Common myeloid progenitor, CD34-positive (primary cell): ENCODE measurements around the gene RPP25.
"Not testable (repeated sequence)": the region's sequence is repeated elsewhere in the genome, so short reads cannot be mapped to it uniquely, and the experiment has no call there.

ENCODE experiments used
- CTCF ChIA-PET: fragments of 350-600 bp; sonication (Branson Sonifier 250); formaldehyde crosslinking; loops from one replicate; lab custom pipeline; 2021; ENCODE audit warnings: antibody characterized with exemption; lab: Charles Lee
- POLR2A ChIA-PET: fragments of 350-600 bp; sonication (Branson Sonifier 250); formaldehyde crosslinking; loops from one replicate; lab custom pipeline; 2021; ENCODE audit warnings: antibody characterized with exemption; lab: Charles Lee
- DNase-seq, 3 donors: peaks; one replicate each; pipeline versions ENCODE4 v3.0.0 to v3.0.0-alpha.2; 2013
- H3K27ac ChIP-seq, 2 experiments: 1 replicate in 1 of 2; 2 replicates in 1 of 2; pipeline ENCODE4 v1.7.0; 2013; ENCODE audit warnings: inconsistent platforms in 2 of 2, low read length in 2 of 2, mild to moderate bottlenecking in 2 of 2, low read depth in 1 of 2, moderate library complexity in 1 of 2; ENCODE audit not compliant: severe bottlenecking in 2 of 2, insufficient read depth in 1 of 2, poor library complexity in 1 of 2
- H3K27me3 ChIP-seq, 5 experiments: replicated peaks in 2 of 5; 1 replicate in 3 of 5; 2 replicates in 2 of 5; pipeline versions ENCODE4 v1.6.1 to v1.7.0; 2013; ENCODE audit warnings: low read length in 4 of 5, mild to moderate bottlenecking in 2 of 5, moderate library complexity in 2 of 5, inconsistent platforms in 1 of 5; ENCODE audit not compliant: insufficient read depth in 5 of 5, control insufficient read depth in 4 of 5
- H3K36me3 ChIP-seq, 4 experiments: 1 replicate in 2 of 4; 2 replicates in 2 of 4; pipeline versions ENCODE4 v1.6.1 to v1.7.0; 2013; ENCODE audit warnings: low read length in 3 of 4, control low read depth in 1 of 4, mild to moderate bottlenecking in 1 of 4; ENCODE audit not compliant: control insufficient read depth in 4 of 4, insufficient read depth in 4 of 4
- H3K4me1 ChIP-seq, 4 experiments: 1 replicate in 3 of 4; 2 replicates in 1 of 4; pipeline versions ENCODE4 v1.6.1 to v1.7.1; 2013; ENCODE audit warnings: low read length in 3 of 4, mild to moderate bottlenecking in 3 of 4, control low read depth in 1 of 4, inconsistent platforms in 1 of 4, moderate library complexity in 1 of 4; ENCODE audit not compliant: control insufficient read depth in 4 of 4, insufficient read depth in 4 of 4; ENCODE audit errors: control extremely low read depth in 1 of 4
- H3K4me3 ChIP-seq, 7 experiments: 1 replicate in 4 of 7; 2 replicates in 3 of 7; pipeline versions ENCODE4 v1.5.1 to v1.7.0; 2013; ENCODE audit warnings: mild to moderate bottlenecking in 7 of 7, low read length in 6 of 7, moderate library complexity in 6 of 7, inconsistent platforms in 2 of 7, low read depth in 2 of 7, control low read depth in 1 of 7; ENCODE audit not compliant: insufficient read depth in 4 of 7, control insufficient read depth in 1 of 7; ENCODE audit errors: extremely low read depth in 1 of 7
- H3K9me3 ChIP-seq, 5 experiments: 1 replicate in 4 of 5; 2 replicates in 1 of 5; pipeline versions ENCODE4 v1.6.1 to v1.7.1; 2013; ENCODE audit warnings: low read length in 4 of 5, mild to moderate bottlenecking in 2 of 5, inconsistent platforms in 1 of 5, low read depth in 1 of 5, moderate library complexity in 1 of 5; ENCODE audit not compliant: control insufficient read depth in 4 of 5, insufficient read depth in 2 of 5; ENCODE audit errors: control extremely low read depth in 1 of 5
- WGBS: methylation state at CpG from one replicate; pipeline ENCODE4 v1.1.5; 2013; ENCODE audit not compliant: insufficient coverage; 5-methylcytosine and 5-hydroxymethylcytosine counted together

Gene RPP25

DNA sequence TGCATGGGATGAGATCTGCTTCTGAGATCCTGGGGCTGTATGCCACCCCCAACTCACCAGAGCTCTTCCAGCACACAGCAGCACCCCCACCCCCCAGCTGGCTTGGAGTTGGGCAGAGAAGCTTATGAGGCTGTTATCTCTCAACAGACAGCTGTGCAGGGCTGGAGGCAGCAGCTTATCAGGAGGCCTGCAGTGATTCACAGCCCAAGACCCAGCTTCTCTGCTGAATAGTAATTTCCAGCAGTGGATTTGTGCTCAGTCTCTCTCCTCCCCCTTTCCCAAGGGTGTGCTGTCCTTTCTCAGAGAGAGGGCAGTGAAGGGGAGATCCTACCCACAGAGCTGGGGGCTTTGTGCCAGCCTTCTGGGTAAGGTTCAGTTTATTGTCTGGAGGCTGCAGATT, 2.1 kb downstream of the RPP25 start:
- H3K27ac ChIP-seq = no peak overlapping the region
- no peak overlapping the region for H3K4me3 ChIP-seq
- DNase-seq = peak; percentile 75 to 92 (median 81)
- CTCF ChIA-PET = interaction anchor here (0.9 to 5.4 kb wide), 12 partner anchors 8 to 255 kb away, joined by 3 to 41 read pairs (median 4); no protein-coding TSS in a partner anchor
- H3K36me3 ChIP-seq = no peaks in the 10 kb centered on the region
- peaks cover 0 to 60% (median 51%) of the 10 kb centered on the region in 4 experiments for H3K4me1 ChIP-seq
- POLR2A ChIA-PET = interaction anchor here (1.1 kb wide), 1 partner anchor 21 kb away, joined by 5 read pairs; no protein-coding TSS in a partner anchor
- H3K27me3 ChIP-seq = peaks cover 0 to 32% (median 10%) of the 10 kb centered on the region in 5 experiments
- no peaks in the 10 kb centered on the region for H3K9me3 ChIP-seq

DNA sequence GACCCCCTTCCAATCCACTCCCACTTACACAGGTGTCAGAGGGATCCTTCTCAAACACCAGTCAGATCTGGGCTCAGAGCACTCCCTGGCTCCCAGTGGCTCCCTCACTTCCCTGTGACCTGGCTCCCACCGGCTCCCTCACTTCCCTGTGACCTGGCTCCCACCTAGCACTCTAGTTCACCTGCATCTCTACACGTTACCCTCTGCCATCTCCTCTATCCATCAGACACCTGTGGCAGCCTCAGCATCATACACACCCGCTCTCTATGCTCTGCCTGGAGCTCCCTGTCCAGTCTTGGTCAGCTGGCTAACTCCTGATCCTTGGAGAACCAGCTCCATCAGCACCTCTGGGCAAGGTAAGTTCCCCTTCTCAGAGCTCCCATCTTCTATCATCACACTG, 5.6 kb downstream of the RPP25 start:
- CTCF ChIA-PET = interaction anchor here (0.6 to 5.4 kb wide), 29 partner anchors 10 to 411 kb away, joined by 3 to 41 read pairs (median 4); partner anchors contain the start of genes COX5A and SCAMP5
- DNase-seq = no peak
- Histone ChIP-seq H3K9me3 (no peaks in the 10 kb centered on the region), H3K4me3 (no peak overlapping the region), H3K27ac (no peak overlapping the region), H3K36me3 (no peaks in the 10 kb centered on the region), H3K27me3 (peaks cover 0 to 4% (median 0%) of the 10 kb centered on the region in 5 experiments), H3K4me1 (peaks cover 0 to 26% (median 18%) of the 10 kb centered on the region in 4 experiments)
- POLR2A ChIA-PET = no interaction called here
- WGBS = 97% methylated on average over 3 of the region's 3 CpGs

DNA sequence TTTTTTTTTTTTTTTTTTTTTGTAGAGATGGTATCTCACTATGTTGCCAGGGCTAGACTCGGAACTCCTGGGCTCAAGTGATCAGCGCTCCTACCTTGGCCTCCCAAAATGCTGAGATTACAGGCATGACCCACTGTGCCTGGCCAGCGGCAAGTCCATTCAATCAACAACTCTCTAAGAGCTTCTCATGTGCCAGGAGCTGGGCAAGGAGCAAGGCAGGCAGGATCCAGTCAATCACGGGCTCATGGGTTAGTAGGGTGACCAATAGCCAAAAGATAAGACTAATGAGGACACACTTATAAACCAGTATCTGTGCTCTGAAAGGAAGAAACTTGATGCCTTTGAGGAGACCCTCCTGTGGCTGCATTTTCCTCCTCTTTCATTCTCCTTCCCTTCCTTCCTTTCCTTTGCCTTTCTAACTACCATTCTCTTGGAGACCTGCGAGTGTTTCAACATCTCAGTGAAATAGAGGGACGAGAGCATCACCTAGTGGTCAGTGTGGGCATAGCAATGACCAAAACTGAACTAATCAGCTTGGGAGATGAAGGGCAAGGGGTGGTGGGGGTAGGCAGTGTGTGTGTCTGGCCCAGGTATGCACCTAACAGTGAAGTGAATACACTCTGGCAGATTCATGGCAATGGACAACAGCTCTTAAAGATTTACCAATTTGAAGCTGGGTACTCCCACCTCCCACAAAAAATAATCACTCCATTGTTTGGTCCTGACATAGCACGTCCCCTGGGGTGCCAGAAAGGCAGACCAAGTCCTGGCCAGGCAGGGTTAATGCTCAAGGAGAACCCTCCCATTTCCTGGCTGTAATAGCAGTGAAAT, 6.3 kb downstream of the RPP25 start:
- no peak overlapping the region for H3K27ac ChIP-seq
- H3K9me3 ChIP-seq = no peaks in the 10 kb centered on the region
- POLR2A ChIA-PET = no interaction called here
- peaks cover 0 to 19% (median 11%) of the 10 kb centered on the region in 4 experiments for H3K4me1 ChIP-seq
- peak; percentile 76 to 89 (median 78) for DNase-seq
- no peaks in the 10 kb centered on the region for H3K36me3 ChIP-seq
- H3K27me3 ChIP-seq = no peaks in the 10 kb centered on the region
- WGBS = 67% methylated on average over 6 of the region's 7 CpGs
- no peak overlapping the region for H3K4me3 ChIP-seq
- CTCF ChIA-PET = interaction anchor here (0.5 to 5.4 kb wide), 31 partner anchors 10 to 317 kb away, joined by 3 to 41 read pairs (median 4); partner anchors contain the start of gene COX5A

- H3K27ac ChIP-seq = peak within 1 kb of the TSS; percentile 75 to 91
- peaks cover 0 to 23% (median 11%) of the 10 kb centered on the region in 4 experiments for H3K4me1 ChIP-seq
- ChIA-PET POLR2A (interaction anchor here (0.6 kb wide), 3 partner anchors 58 to 106 kb away, joined by 3 read pairs; no protein-coding TSS in a partner anchor), CTCF (interaction anchor here (5.0 kb wide), 1 partner anchor 13 kb away, joined by 30 read pairs; no protein-coding TSS in a partner anchor)
- 0% methylated on average over 78 of the region's 85 CpGs for WGBS
- peak within 1 kb of the TSS; percentile 90 to 99 (median 94) for H3K4me3 ChIP-seq
- no peaks in the 10 kb centered on the region for H3K36me3 ChIP-seq
- H3K27me3 ChIP-seq = no peaks in the 10 kb centered on the region
- no peaks in the 10 kb centered on the region for H3K9me3 ChIP-seq
- DNase-seq = peak; percentile 95 to 98 (median 97)
Measured at GRCh38 chr15:74937590-74938371, 18.8 kb downstream of the RPP25 start, which contains the start of gene COX5A. TSS of gene COX5A (minus strand) at chr15:74938073. CDS start at chr15:74938014, 59 bp downstream.

- no peaks in the 10 kb centered on the region for H3K9me3 ChIP-seq
- DNase-seq = no peak
- no peaks in the 10 kb centered on the region for H3K27me3 ChIP-seq
- H3K4me1 ChIP-seq = peaks cover 0 to 23% (median 11%) of the 10 kb centered on the region in 4 experiments
- ChIA-PET POLR2A (no interaction called here), CTCF (no interaction called here)
- H3K27ac ChIP-seq = peak overlapping the region; percentile 75 to 91
- H3K4me3 ChIP-seq = peak overlapping the region; percentile 90 to 99 (median 94)
- WGBS = 0% methylated on average over 18 of the region's 18 CpGs
- no peaks in the 10 kb centered on the region for H3K36me3 ChIP-seq
Measured at GRCh38 chr15:74937272-74937589, 19.3 kb downstream of the RPP25 start.

- CTCF ChIA-PET = interaction anchor here (0.8 to 2.5 kb wide), 8 partner anchors 14 to 301 kb away, joined by 3 to 9 read pairs (median 3); no protein-coding TSS in a partner anchor
- H3K9me3 ChIP-seq, H3K27ac ChIP-seq, H3K27me3 ChIP-seq, DNase-seq, POLR2A ChIA-PET, H3K4me3 ChIP-seq: not testable (repeated sequence)
- WGBS = 100% methylated on average over 2 of the region's 3 CpGs
- Histone ChIP-seq H3K4me1 (peaks cover 0 to 23% (median 11%) of the 10 kb centered on the region in 4 experiments), H3K36me3 (peaks cover 0 to 11% (median 3%) of the 10 kb centered on the region in 4 experiments)
Measured at GRCh38 chr15:74935193-74935592, 21.4 kb downstream of the RPP25 start.
